H1 (cell line): ENCODE results near the gene NAALADL1.
A peak's percentile ranks its signal among the peaks of the same experiment; 100 is the strongest.

ENCODE experiments used
- CTCF ChIP-seq, 3 experiments: IDR thresholded peaks; 1 replicate in 2 of 3; 2 replicates in 1 of 3; pipeline versions ENCODE4 v1.5.1 to v1.6.1; 2011; ENCODE audit warnings: low read length in 3 of 3, mild to moderate bottlenecking in 3 of 3, inconsistent platforms in 2 of 3, low read depth in 1 of 3, moderate library complexity in 1 of 3; ENCODE audit not compliant: insufficient read depth in 1 of 3; ENCODE audit errors: control extremely low read depth in 1 of 3
- YY1 ChIP-seq: IDR thresholded peaks from 2 replicates; pipeline ENCODE4 v1.6.1; 2011; ENCODE audit warnings: low read depth, mild to moderate bottlenecking, low read length
- ZNF274 ChIP-seq: IDR thresholded peaks from 2 replicates; pipeline ENCODE4 v1.7.0; 2012; ENCODE audit warnings: low read length, borderline replicate concordance; ENCODE audit errors: extremely low read depth

DNA sequence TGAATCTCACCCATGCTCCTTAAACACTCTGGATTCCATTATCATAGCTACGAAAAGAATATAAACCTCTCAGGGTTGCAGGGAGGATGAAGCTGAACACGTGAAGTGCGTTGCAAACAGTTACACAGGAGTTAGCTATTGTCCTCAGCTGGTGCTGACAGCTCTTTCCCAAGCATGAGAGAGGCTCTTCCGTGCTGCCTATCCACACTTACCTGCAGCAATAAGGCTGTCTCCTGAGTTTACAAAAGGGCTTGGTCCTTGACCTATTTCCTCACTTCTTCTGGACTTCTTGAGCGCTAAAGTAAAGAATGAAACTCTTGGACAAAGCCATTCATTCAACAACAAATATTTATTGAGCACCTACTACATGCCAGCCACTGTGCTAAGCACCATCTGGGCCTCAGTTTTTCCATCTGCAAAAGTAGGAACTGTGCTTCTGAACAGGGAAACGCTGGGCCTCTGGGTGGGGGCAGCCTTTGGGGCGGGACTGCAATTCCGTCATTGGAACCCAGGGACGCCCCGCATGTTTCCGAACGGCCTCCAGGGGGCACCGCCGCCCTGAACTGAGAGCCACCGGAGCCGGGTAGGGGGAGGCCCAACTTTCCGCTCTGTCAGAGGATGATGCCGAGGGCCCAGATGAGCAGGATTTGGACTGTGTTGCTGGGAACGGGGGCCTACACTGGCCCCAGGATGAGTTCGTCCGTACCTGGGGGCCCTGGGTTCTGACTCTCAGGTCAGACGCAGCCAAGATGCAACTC, 45.0 kb downstream of the NAALADL1 start:
- TF ChIP-seq CTCF (IDR thresholded peaks at IDR 0.05; ENCODE audit: control extremely low read depth in 1 of 3, insufficient read depth in 1 of 3, low read depth in 1 of 3, low read length in 3 of 3) (peak; percentile 61 to 94 (median 78)), ZNF274 (no peak), YY1 (no peak)
